GM12801 (cell line): Measurements from ENCODE around the gene ENPP6.

Experiments
- TF ChIP-seq, protein P1 (sequence below): IDR thresholded peaks from one replicate; pipeline ENCODE4 v1.5.1; 2011; ENCODE audit warnings: control low read depth; ENCODE audit not compliant: insufficient read length; ENCODE audit errors: extremely low read depth

ENPP6 gene

GRCh38 chr4:184166736-184167135 lies 50.9 kb downstream of the ENPP6 start:
- TF ChIP-seq, protein P1, sequence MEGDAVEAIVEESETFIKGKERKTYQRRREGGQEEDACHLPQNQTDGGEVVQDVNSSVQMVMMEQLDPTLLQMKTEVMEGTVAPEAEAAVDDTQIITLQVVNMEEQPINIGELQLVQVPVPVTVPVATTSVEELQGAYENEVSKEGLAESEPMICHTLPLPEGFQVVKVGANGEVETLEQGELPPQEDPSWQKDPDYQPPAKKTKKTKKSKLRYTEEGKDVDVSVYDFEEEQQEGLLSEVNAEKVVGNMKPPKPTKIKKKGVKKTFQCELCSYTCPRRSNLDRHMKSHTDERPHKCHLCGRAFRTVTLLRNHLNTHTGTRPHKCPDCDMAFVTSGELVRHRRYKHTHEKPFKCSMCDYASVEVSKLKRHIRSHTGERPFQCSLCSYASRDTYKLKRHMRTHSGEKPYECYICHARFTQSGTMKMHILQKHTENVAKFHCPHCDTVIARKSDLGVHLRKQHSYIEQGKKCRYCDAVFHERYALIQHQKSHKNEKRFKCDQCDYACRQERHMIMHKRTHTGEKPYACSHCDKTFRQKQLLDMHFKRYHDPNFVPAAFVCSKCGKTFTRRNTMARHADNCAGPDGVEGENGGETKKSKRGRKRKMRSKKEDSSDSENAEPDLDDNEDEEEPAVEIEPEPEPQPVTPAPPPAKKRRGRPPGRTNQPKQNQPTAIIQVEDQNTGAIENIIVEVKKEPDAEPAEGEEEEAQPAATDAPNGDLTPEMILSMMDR = no peak

DNA sequence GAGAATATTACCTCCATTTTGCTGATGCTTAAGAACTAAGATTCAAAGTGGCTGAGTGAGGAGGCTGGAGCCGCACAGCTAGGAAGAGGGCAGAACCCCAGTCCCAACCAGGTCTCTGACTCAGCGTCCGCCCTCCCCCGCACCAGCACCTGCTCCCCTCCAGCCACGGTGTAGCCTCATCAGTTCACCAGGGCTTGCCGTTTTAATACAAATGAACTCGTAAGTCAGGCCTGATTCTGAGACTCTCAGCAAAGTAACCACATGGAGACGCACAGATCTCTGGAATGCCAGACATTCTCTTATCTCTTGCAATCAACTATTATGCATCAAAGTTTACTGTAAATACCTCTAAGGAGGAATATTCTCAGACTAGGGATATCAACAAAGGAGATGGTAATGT lies 52.4 kb downstream of the ENPP6 start:
- TF ChIP-seq, protein P1 = no peak

DNA sequence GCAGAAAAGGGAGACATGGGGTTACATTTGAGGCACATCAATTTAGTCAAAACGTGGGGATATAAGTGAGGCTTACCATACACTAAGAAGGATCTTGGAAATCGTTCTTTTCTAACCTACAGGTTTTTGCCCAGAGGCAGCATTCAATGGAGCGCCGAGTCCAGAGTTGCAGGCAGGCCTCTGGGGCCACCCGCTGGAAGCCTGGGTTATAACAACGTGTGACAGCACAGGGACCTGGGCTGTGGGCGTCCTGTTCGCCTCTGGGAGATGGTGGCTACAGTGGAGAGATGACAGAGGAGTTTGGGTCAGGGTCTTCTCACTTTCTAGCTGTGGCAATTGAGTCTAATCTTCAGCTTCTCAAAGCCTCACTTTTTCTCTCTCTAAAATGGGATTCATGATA lies 53.9 kb downstream of the ENPP6 start:
- TF ChIP-seq, protein P1 = no peak

DNA sequence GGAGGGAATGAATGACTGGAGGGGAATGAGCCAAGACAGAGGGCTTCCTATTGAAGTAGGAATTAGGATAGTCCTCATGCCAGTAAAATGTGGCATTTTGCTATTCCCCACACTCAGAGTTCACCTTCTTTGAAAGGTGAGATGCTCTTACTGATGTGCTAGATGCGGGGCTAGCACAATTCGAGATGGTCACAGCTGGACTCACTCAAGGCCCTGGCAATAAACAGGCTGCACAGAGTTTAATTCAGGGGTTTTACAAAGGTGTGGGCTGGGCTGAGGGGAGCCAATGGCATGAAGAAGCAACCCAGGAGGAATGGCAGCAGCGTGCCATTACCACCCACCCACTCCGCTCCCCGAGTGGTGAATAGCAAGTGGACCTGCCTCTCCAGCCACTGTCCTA lies 55.1 kb downstream of the ENPP6 start:
- TF ChIP-seq, protein P1 = no peak

- TF ChIP-seq, protein P1 = no peak
These were observed 60.4 kb downstream of the ENPP6 start for GRCh38 chr4:184157322-184157721.

DNA sequence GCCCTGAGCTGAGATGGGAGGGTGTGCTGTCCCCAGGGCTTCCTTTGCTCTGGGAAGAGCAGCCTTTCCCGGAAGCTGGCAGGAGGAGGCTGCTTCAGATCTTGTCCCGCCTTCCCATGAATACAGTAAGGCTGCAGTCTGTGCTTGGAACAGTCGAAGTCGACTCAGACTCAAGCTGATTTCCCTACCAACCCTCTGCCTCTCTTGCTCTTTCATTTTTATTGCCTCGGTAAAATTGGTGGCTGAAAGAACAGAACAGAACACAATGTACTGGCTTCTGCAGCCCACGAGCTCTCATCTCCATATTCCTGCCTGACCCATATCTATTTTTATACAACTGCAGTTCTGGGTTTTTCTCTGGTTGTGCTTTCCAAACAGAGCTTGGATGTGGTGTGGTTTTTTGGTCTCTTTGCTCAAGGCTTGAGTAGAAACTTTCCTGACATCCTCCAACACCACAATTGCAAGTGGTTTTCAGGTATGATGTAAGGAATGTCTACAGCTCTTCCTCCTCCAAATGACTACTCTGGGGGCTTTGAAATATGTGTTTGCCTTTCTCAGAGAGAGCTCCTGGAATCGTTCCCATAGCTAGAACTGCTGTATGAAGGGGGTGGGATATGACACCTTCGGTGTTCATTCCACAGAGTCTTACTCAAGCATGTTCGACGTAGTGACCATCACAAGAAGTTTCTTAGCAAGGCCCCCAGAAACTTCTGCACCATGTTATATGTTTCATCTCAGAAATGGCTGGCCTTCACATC lies 61.3 kb downstream of the ENPP6 start:
- TF ChIP-seq, protein P1 = no peak

GRCh38 chr4:184154199-184154598 lies 63.5 kb downstream of the ENPP6 start:
- TF ChIP-seq, protein P1 = no peak
